ENCODE measurements around the gene GOLGA2. TPM values are rescaled to one million over a fixed set of nuclear protein-coding genes. Genes with fewer than 3 reads are reported as not detected.

The GOLGA2 gene
- total RNA-seq, 2 experiments from 2014 or later, result 28.2 to 58.2 TPM

GRCh38 chr9:128322404-128323211 lies 46.8 kb upstream of the GOLGA2 start, which contains the start of the genes COQ4 and TRUB2:
Gene COQ4, plus strand, starts transcription at chr9:128322839. Its CDS starts 20 bp downstream, at chr9:128322859.
Gene TRUB2, minus strand, starts transcription at chr9:128322447. Its CDS starts 39 bp downstream, at chr9:128322408.
- Histone ChIP-seq H3K27ac (ENCODE audit: low read depth, low read length, poor library complexity, severe bottlenecking) (peak within 1 kb of the TSS; percentile 77), H3K9me2 (ENCODE audit: insufficient read depth, low read length) (no peaks in the 10 kb centered on the region), H2AFZ (ENCODE audit: low read length) (peak within 1 kb of the TSS; percentile 88), H3K4me1 (ENCODE audit: insufficient read depth, low read length, poor library complexity, severe bottlenecking) (peaks cover 22% of the 10 kb centered on the region), H3K79me2 (ENCODE audit: insufficient read depth, low read depth, low read length) (peaks cover 39% of the 10 kb centered on the region), H4K20me1 (ENCODE audit: insufficient read depth, low read length) (peaks cover 4% of the 10 kb centered on the region; the same call in 1 of the 2 replicates), H3K9me3 (ENCODE audit: low read length) (no peaks in the 10 kb centered on the region), H3K4me3 (ENCODE audit: low read depth, low read length, poor library complexity, severe bottlenecking) (peak within 1 kb of the TSS; percentile 81), H3K4me2 (ENCODE audit: low read length) (peak within 1 kb of the TSS; percentile 86), H3K36me3 (ENCODE audit: insufficient read depth, low read length) (peaks cover 41% of the 10 kb centered on the region)
- ChIA-PET CTCF (ENCODE audit: unreplicated experiment) (no interaction called here), POLR2A (interaction anchor here (0.6 kb wide), 1 partner anchor 13 kb away, joined by 3 read pairs; no protein-coding TSS in a partner anchor)
- DNase-seq (ENCODE audit: low spot score), result peak; percentile 95
- TSS peak; percentile 77 for BruUV-seq (replicated peaks)
- TF ChIP-seq EZH2phosphoT487 (IDR thresholded peaks at IDR 0.05; ENCODE audit: borderline replicate concordance, low read depth, low read length), result no peak
- TF ChIP-seq, protein P1, sequence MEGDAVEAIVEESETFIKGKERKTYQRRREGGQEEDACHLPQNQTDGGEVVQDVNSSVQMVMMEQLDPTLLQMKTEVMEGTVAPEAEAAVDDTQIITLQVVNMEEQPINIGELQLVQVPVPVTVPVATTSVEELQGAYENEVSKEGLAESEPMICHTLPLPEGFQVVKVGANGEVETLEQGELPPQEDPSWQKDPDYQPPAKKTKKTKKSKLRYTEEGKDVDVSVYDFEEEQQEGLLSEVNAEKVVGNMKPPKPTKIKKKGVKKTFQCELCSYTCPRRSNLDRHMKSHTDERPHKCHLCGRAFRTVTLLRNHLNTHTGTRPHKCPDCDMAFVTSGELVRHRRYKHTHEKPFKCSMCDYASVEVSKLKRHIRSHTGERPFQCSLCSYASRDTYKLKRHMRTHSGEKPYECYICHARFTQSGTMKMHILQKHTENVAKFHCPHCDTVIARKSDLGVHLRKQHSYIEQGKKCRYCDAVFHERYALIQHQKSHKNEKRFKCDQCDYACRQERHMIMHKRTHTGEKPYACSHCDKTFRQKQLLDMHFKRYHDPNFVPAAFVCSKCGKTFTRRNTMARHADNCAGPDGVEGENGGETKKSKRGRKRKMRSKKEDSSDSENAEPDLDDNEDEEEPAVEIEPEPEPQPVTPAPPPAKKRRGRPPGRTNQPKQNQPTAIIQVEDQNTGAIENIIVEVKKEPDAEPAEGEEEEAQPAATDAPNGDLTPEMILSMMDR (conservative IDR thresholded peaks at IDR 0.05; ENCODE audit: low read length), result peak; percentile 31; the same call in 1 of the 2 replicates
- intact Hi-C loops (cut with micrococcal nuclease; ENCODE audit: unreplicated experiment), result loop anchor here (1.0 to 5.0 kb wide), 4 partner anchors 18 to 230 kb away; partner anchors contain the start of genes GOLGA2, SLC27A4, SPTAN1 and SWI5

- no peak for TF ChIP-seq EZH2phosphoT487 (IDR thresholded peaks at IDR 0.05; ENCODE audit: borderline replicate concordance, low read depth, low read length)
- Histone ChIP-seq H3K36me3 (ENCODE audit: insufficient read depth, low read length) (peaks cover 46% of the 10 kb centered on the region), H4K20me1 (ENCODE audit: insufficient read depth, low read length) (peaks cover 4% of the 10 kb centered on the region; the same call in 1 of the 2 replicates), H3K4me1 (ENCODE audit: insufficient read depth, low read length, poor library complexity, severe bottlenecking) (peaks cover 22% of the 10 kb centered on the region), H3K4me3 (ENCODE audit: low read depth, low read length, poor library complexity, severe bottlenecking) (peak overlapping the region; percentile 81), H3K9me3 (ENCODE audit: low read length) (no peaks in the 10 kb centered on the region), H2AFZ (ENCODE audit: low read length) (peak overlapping the region; percentile 88), H3K9me2 (ENCODE audit: insufficient read depth, low read length) (no peaks in the 10 kb centered on the region), H3K79me2 (ENCODE audit: insufficient read depth, low read depth, low read length) (peaks cover 39% of the 10 kb centered on the region), H3K27ac (ENCODE audit: low read depth, low read length, poor library complexity, severe bottlenecking) (peak overlapping the region; percentile 77), H3K4me2 (ENCODE audit: low read length) (peak overlapping the region; percentile 86)
- intact Hi-C loops (cut with micrococcal nuclease; ENCODE audit: unreplicated experiment), result loop anchor here (1.0 to 5.0 kb wide), 4 partner anchors 18 to 230 kb away; partner anchors contain the start of genes GOLGA2, SLC27A4, SPTAN1 and SWI5
- CTCF ChIA-PET (ENCODE audit: unreplicated experiment), result no interaction called here
- TSS peak; percentile 92 for BruUV-seq (replicated peaks)
- POLR2A ChIA-PET, result interaction anchor here (0.6 to 1.0 kb wide), 2 partner anchors 15 to 223 kb away, joined by 3 read pairs; no protein-coding TSS in a partner anchor
- no peak for DNase-seq (ENCODE audit: low spot score)
Observed at GRCh38 chr9:128321879-128322403, 46.1 kb upstream of the GOLGA2 start.

DNA sequence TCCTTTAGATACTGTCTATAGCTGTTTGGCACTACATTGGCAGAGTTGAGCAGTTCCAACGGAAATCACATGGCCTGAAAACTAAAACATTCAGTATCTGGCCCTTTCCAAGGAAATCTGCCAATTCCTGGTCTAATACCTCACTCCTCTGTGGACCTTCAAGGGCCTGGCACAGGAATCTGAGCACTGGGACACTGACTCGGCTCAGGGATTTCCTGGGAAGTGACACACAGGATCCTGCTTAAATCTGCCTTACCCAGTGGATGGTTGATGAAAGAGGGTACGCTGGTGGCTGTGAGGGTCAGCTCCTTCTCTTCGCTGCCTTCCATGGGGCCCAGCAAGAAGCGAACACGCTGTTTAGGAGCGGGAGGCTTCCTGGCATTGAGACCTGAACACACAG lies 45.5 kb upstream of the GOLGA2 start:
- no peak overlapping the region for H2AFZ ChIP-seq (ENCODE audit: low read length)
- H3K4me2 ChIP-seq (ENCODE audit: low read length), result peak overlapping the region; percentile 86
- peaks cover 4% of the 10 kb centered on the region; the same call in 1 of the 2 replicates for H4K20me1 ChIP-seq (ENCODE audit: insufficient read depth, low read length)
- H3K9me3 ChIP-seq (ENCODE audit: low read length), result no peaks in the 10 kb centered on the region
- peaks cover 48% of the 10 kb centered on the region for H3K36me3 ChIP-seq (ENCODE audit: insufficient read depth, low read length)
- no peak for TF ChIP-seq EZH2phosphoT487 (IDR thresholded peaks at IDR 0.05; ENCODE audit: borderline replicate concordance, low read depth, low read length)
- TF ChIP-seq, protein P1 (conservative IDR thresholded peaks at IDR 0.05; ENCODE audit: low read length), result no peak
- peaks cover 22% of the 10 kb centered on the region for H3K4me1 ChIP-seq (ENCODE audit: insufficient read depth, low read length, poor library complexity, severe bottlenecking)
- peak overlapping the region; percentile 81 for H3K4me3 ChIP-seq (ENCODE audit: low read depth, low read length, poor library complexity, severe bottlenecking)
- POLR2A ChIA-PET, result interaction anchor here (1.0 kb wide), 1 partner anchor 16 kb away, joined by 3 read pairs; no protein-coding TSS in a partner anchor
- intact Hi-C loops (cut with micrococcal nuclease; ENCODE audit: unreplicated experiment), result loop anchor here (5.0 kb wide), 1 partner anchor 44 kb away; the partner anchor contains the start of genes GOLGA2 and SWI5
- no TSS peak for BruUV-seq (replicated peaks)
- CTCF ChIA-PET (ENCODE audit: unreplicated experiment), result no interaction called here
- no peak for DNase-seq (ENCODE audit: low spot score)
- peaks cover 39% of the 10 kb centered on the region for H3K79me2 ChIP-seq (ENCODE audit: insufficient read depth, low read depth, low read length)
- H3K9me2 ChIP-seq (ENCODE audit: insufficient read depth, low read length), result no peaks in the 10 kb centered on the region
- H3K27ac ChIP-seq (ENCODE audit: low read depth, low read length, poor library complexity, severe bottlenecking), result no peak overlapping the region

Measured in OCI-LY7 (cell line).